SH-SY5Y (cell line): ENCODE measurements around the gene C11orf24.

ENCODE experiments used
- GATA2 ChIP-seq: IDR thresholded peaks from 2 replicates; pipeline ENCODE4 v1.6.1; 2011; ENCODE audit warnings: mild to moderate bottlenecking, low read depth, low read length
- GATA3 ChIP-seq: IDR thresholded peaks from 2 replicates; pipeline ENCODE4 v1.6.1; 2011; ENCODE audit warnings: low read depth, mild to moderate bottlenecking, low read length, moderate library complexity

GRCh38 chr11:68212421-68213134 is 59.2 kb downstream of the C11orf24 start:
- no peak for TF ChIP-seq GATA3
- no peak for TF ChIP-seq GATA2
